GM18867 (cell line): Measurements from ENCODE around the gene CACNA1G.

ENCODE experiments used
- ATAC-seq: cut with Tn5 transposase; IDR thresholded peaks from one replicate; pipeline ENCODE4 v1.9.1; 2021; ENCODE audit warnings: mild to moderate bottlenecking, moderate library complexity; ENCODE audit not compliant: unreplicated experiment

Gene CACNA1G

DNA sequence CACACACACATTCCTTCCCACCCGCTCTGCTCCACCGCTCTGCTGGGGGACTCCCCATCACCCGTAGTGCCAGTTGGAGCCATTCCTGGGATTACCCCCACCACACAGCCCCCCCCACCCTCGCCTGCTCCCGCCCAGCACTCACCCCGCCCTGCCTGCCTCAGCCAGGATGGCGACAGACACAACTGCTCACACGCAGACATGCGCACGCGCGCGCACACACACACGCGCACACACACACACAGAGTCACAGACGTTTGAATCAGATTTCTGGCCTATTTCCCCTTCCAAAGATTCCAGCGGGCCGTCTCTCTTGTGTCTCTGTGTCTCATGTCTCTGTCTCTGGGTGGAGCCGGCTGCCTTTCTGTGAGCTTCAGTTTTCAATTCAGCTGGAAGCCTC, 4.4 kb downstream of the CACNA1G start:
- no peak for ATAC-seq

DNA sequence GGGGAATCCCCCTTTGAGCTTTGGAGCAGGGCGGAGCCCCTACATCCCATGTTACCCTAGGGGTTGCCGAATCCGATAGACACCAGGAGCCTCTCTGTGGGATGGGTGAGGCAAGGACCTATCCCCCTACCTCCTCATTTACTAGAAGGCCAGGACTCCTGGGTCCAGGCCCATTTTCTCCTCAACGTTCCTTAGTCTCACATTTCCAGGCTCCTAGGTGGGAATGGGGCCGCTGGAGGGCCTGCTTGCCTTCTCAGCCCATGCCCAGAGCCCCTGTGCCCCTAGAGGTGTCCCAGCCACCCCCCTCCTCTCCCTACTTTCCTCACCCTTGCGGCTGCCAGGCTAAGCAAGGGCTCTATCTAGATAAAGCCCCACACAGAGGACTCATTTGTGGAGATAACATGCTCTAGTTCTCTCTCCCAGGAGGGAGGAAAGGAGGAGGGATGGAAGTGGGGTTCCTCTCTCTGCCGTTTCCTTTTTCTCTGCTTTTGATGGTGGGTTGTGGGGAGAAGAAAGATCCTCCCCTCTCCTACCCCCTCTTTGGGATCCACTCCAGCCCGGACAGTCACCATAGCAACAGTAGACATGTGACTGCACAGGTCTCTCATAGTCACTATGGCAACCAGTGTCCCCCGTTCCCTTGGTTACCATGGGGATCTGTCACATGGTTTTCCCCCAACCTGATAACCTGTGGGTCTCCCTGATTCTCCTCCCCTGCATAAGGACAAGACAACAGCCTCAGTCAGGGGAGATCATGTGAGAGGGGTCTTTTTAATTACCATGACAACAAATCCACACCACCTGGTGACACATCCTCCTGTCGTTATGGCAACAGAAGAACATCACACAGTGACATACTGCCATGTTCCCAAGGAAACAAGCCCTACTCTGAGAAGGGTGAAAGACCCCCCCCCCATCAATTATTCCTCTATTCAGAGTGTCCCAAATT, 5.2 kb downstream of the CACNA1G start:
- ATAC-seq: no peak

DNA sequence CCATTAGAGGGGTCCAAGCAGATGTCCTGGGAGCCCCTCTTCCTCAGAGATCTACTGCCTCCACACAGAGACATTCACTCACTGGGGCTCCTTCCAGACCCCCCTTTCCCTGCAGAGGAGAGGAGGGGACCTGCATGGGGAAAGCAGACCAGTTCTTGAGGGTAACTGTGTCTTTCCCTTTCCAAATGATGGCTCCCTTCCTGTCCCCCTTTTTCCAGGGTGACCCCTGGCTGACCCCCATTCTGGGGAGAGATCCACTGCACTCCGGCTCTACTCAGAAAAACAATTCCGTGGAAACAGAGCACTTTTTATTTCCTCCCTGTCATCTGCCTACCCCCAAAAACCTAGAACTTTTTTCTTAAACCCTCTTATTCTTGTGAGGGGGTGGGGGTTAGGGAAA, 6.4 kb downstream of the CACNA1G start:
- ATAC-seq: no peak

DNA sequence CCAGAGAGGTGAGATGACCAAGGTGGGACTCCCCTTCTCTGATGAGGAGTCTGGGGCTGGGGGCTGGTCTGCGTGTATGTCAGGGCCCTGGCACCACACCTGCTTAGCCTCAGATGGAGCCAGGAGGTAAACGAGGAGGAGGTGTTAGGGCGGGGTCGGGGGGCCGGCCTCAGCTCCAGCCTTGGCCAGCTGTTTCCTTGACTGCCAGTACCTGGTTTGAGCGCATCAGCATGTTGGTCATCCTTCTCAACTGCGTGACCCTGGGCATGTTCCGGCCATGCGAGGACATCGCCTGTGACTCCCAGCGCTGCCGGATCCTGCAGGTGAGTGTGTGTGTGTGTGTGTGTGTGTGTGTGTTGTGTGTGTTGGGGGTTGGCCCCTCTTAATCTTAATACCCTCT, 8.1 kb downstream of the CACNA1G start:
- ATAC-seq: no peak

DNA sequence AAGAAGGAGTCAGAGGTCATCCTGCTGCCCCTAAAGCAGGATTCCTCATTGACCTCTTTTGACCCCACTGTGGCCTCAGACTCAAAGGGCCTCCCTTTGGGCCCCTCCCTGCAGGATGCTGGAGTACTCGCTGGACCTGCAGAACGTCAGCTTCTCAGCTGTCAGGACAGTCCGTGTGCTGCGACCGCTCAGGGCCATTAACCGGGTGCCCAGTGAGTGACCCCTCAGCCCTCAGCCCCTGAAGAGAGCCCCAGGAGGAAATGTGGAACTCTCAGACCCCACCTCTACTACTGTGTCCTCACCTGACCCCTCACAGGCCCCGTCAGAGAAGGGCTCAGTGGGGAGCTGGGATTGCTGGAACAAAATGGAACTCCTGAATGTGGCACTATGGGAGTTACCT, 9.1 kb downstream of the CACNA1G start:
- ATAC-seq: no peak

- no peak for ATAC-seq
Observed at GRCh38 chr17:50570032-50570431, 9.5 kb downstream of the CACNA1G start.

GRCh38 chr17:50570528-50570927, 10.0 kb downstream of the CACNA1G start:
- ATAC-seq: no peak

DNA sequence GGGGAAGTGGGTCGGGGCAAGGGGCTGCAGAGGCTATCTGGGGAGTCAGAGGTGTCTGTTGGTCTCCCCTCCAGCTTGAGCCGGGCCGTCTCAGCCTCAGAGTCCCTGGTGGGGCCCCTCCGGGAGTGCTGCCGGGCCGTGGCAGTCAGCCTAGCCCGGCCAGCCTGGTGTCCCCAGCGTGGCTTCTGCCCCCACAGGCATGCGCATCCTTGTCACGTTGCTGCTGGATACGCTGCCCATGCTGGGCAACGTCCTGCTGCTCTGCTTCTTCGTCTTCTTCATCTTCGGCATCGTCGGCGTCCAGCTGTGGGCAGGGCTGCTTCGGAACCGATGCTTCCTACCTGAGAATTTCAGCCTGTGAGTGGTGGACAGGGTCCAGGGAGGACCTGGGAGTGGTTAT, 11.2 kb downstream of the CACNA1G start:
- ATAC-seq: no peak

- ATAC-seq: no peak
Observed at GRCh38 chr17:50572541-50572940, 12.0 kb downstream of the CACNA1G start.

DNA sequence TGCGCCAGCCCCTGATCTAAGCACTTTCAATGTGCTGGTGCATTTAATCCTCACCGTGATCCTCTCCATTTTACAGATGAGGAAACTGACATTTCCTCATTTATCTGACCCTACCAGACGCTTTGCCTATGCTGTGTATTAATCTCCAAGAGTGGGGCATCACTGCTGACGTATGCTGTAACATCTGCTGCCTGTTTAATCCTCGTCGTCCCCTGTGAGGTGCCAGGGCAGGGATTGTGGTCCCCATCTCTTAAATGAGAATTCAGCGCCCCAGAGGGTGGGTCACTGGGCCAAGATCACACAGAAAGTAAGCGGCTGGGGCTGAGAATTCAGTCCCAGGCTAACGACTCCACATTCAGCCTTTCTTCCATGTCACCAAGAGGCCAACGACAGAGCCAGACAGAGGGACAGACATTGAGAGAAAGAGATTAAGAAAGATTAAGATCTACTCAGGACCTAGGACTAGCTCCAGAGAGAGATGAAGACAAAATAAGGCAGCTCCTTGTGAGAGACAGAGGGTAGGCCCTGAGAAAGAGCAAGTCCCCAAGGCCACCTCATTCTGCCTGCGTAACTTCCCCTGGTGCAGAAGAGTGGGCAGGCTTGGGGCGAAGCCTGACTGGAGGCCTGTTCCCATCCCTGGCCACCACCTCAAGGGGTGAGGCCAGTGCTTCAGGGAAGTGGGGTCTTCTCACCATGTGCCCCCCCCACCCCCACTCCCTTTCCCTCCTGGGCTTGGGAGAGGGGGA, 13.5 kb downstream of the CACNA1G start:
- ATAC-seq: no peak

- ATAC-seq: no peak
Observed at GRCh38 chr17:50575581-50576210, 15.2 kb downstream of the CACNA1G start.

DNA sequence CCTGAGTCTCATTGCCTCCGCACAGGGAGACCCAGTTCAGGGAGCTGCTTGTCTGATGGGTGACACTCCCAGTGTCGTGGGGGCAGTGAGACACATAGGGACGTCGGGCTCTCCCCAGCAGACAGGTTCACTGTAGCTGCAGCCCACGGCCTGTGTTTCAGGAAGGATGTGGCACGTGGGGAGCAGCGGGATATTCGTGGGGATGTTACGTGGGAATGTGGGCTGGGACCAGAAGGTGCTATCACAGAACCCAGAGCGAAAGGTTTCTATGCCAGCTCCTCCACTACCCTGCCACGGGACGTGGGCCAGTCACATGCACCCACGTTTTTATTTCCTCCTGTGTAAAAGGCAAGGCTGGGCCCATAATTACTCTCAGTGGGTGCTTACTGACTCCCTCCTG, 16.3 kb downstream of the CACNA1G start:
- ATAC-seq: no peak

GRCh38 chr17:50577451-50577954, 17.0 kb downstream of the CACNA1G start:
- no peak for ATAC-seq

GRCh38 chr17:50578173-50578572, 17.7 kb downstream of the CACNA1G start:
- no peak for ATAC-seq

DNA sequence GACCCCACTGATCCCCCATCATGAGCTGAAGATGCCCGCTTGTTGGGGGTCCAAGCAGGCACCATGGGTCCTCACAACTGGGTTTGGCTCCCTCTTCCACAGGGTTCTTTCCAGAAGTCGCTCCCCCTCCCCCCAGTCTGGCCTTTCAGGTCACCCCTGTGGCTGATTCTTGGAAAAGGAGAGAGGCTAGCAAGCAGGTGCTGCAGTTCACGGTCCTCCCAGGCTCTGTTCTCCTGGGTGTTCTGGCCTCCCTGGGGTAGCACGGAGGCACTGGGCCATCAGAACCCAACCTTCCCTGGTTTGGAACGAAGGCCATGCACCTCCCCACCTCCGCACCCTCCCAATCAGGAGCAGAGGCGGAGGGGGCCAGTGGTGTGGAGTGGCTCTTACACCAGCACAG, 18.9 kb downstream of the CACNA1G start:
- no peak for ATAC-seq

- ATAC-seq: no peak
Observed at GRCh38 chr17:50580646-50581045, 20.1 kb downstream of the CACNA1G start.

GRCh38 chr17:50581316-50581715, 20.8 kb downstream of the CACNA1G start:
- ATAC-seq: no peak

DNA sequence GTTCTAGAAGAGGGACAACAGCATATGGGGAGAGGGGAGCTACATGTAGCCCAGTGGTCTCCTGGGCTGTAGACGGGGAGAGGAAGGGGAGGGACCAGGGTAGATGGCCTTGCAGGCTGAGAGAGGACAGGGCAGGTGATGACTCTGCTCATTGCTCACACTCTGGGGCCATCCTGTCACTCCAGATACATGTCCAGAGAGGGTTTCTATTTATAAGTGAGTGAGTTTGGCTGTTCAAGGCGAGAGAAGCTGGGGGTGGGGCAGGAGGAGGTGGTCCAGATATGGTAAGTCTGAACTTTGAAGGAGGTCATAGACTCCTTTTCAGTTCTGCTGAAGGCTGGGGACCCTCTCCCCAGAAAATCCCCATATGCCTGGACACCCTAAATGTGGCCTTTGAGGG, 22.2 kb downstream of the CACNA1G start:
- no peak for ATAC-seq

DNA sequence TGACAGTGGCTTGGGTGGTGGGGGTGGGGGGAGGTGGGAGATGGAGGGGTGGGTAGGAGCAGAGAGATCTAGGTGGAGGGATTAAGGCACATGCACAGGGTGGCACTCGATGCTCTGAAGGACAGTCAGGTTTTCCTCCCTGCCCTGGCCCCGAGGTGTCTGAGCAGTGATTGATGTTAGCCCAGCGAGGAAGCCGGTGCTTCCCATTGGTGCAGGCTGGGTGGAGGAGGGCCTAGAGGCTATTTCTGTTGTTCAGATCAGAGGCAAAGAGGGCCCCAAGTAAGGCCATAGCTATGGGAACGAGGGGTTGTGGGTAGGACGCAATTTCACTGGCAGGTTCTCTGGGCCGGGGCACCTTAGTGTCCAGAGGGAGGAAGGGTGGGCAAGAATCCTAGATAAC, 23.1 kb downstream of the CACNA1G start:
- ATAC-seq: no peak

DNA sequence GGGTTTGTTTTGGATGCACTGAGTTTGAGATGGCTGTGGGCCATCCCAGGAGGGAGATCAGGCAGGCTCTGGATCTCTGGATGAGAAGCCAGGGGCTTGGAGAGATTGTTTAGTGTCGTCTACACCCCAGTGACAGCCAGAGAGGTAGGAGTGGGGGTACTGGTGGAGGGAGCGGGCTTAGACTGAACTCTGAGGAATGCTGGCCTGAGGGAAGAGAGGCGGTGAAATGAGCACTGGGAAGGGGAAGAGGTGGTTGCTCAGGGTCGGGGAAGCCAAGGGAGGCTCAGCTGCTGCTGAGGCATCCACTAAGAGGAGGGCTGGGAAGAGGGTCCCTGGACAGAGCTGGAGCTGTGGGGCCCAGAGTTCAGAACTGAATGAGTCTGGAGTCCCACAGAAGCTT, 23.6 kb downstream of the CACNA1G start:
- no peak for ATAC-seq

GRCh38 chr17:50584749-50585148, 24.2 kb downstream of the CACNA1G start:
- no peak for ATAC-seq
